Calu3 (cell line): ENCODE measurements around the gene TANC1. TPM values are rescaled to one million over a fixed set of nuclear protein-coding genes. Genes with fewer than 3 reads are reported as not detected.

Source experiments
- BruUV-seq: library from RNA; stranded (reverse); fragments of 400-500 nt; replicated peaks from 2 replicates; lab custom pipeline; 2021; lab: Mats Ljungman, UMichigan
- CTCF ChIA-PET: fragments of 300-600 bp; sonication (Branson Sonifier 250); formaldehyde crosslinking; loops from one replicate; lab custom pipeline; 2022; ENCODE audit warnings: antibody characterized with exemption; lab: Charles Lee
- DNase-seq: peaks from one replicate; pipeline ENCODE4 v3.0.0; 2022
- H3K27ac Mint-ChIP-seq: one replicate; pipeline ENCODE4 v1.8.0; 2022; ENCODE audit warnings: mixed read lengths; ENCODE audit not compliant: unreplicated experiment
- H3K27me3 Mint-ChIP-seq: one replicate; pipeline ENCODE4 v1.8.0; 2022; ENCODE audit warnings: mixed read lengths; ENCODE audit not compliant: unreplicated experiment
- H3K36me3 Mint-ChIP-seq: one replicate; pipeline ENCODE4 v1.8.0; 2022; ENCODE audit warnings: mild to moderate bottlenecking, moderate library complexity, mixed read lengths; ENCODE audit not compliant: insufficient read depth, unreplicated experiment
- H3K4me1 Mint-ChIP-seq: one replicate; pipeline ENCODE4 v1.8.0; 2022; ENCODE audit warnings: mild to moderate bottlenecking, low read depth, mixed read lengths; ENCODE audit not compliant: unreplicated experiment
- H3K4me3 Mint-ChIP-seq: one replicate; pipeline ENCODE4 v1.8.0; 2022; ENCODE audit warnings: mild to moderate bottlenecking, low read depth, moderate library complexity, mixed read lengths; ENCODE audit not compliant: unreplicated experiment
- H3K9me3 Mint-ChIP-seq: one replicate; pipeline ENCODE4 v1.8.0; 2022; ENCODE audit warnings: low read depth, mixed read lengths; ENCODE audit not compliant: unreplicated experiment
- CTCF ChIP-seq: fragments of 200-600 bp; IDR thresholded peaks from one replicate; pipeline ENCODE4 v1.8.0; 2022; ENCODE audit warnings: antibody characterized with exemption; ENCODE audit not compliant: unreplicated experiment
- intact Hi-C: fragments of 100-400 bp; cut with micrococcal nuclease; formaldehyde crosslinking; loops from one replicate; pipeline ENCODE4 v1.10.0; 2022; ENCODE audit not compliant: unreplicated experiment
- total RNA-seq: library from RNA; stranded (reverse); gene quantifications from 2 replicates; pipeline ENCODE4 v1.2.3, GENCODE V29; 2022

Gene TANC1
- total RNA-seq, 1 experiment from 2014 or later: 41.2 TPM

GRCh38 chr2:159204381-159205144 lies 236.1 kb downstream of the TANC1 start:
- CTCF ChIA-PET: no interaction called here
- BruUV-seq: no TSS peak
- H3K4me3 Mint-ChIP-seq: no peak overlapping the region
- no peak for TF ChIP-seq CTCF
- H3K27ac Mint-ChIP-seq: no peak overlapping the region
- no peaks in the 10 kb centered on the region for H3K4me1 Mint-ChIP-seq
- no peak for DNase-seq
- H3K9me3 Mint-ChIP-seq: no peaks in the 10 kb centered on the region
- intact Hi-C loops: no loop called here
- no peaks in the 10 kb centered on the region for H3K36me3 Mint-ChIP-seq
- H3K27me3 Mint-ChIP-seq: no peaks in the 10 kb centered on the region

GRCh38 chr2:159206736-159207380 lies 238.4 kb downstream of the TANC1 start:
- Mint-ChIP-seq H3K9me3 (no peaks in the 10 kb centered on the region), H3K27ac (no peak overlapping the region), H3K4me3 (no peak overlapping the region), H3K36me3 (peaks cover 8% of the 10 kb centered on the region), H3K4me1 (no peaks in the 10 kb centered on the region), H3K27me3 (no peaks in the 10 kb centered on the region)
- CTCF ChIA-PET: no interaction called here
- intact Hi-C loops: no loop called here
- no peak for TF ChIP-seq CTCF
- BruUV-seq: no TSS peak
- DNase-seq: no peak

- Mint-ChIP-seq H3K9me3 (no peaks in the 10 kb centered on the region), H3K4me3 (no peak overlapping the region), H3K4me1 (no peaks in the 10 kb centered on the region), H3K27me3 (no peaks in the 10 kb centered on the region), H3K27ac (no peak overlapping the region), H3K36me3 (peaks cover 8% of the 10 kb centered on the region)
- no peak for DNase-seq
- intact Hi-C loops: no loop called here
- CTCF ChIA-PET: interaction anchor here (0.6 kb wide), 1 partner anchor 582 kb away, joined by 3 read pairs; no protein-coding TSS in a partner anchor
- no TSS peak for BruUV-seq
- no peak for TF ChIP-seq CTCF
Observed at GRCh38 chr2:159208438-159208837, 240.0 kb downstream of the TANC1 start.

GRCh38 chr2:159209341-159210306 lies 241.2 kb downstream of the TANC1 start:
- H3K4me1 Mint-ChIP-seq: no peaks in the 10 kb centered on the region
- intact Hi-C loops: no loop called here
- H3K36me3 Mint-ChIP-seq: peaks cover 8% of the 10 kb centered on the region
- no peaks in the 10 kb centered on the region for H3K9me3 Mint-ChIP-seq
- no TSS peak for BruUV-seq
- no peak for TF ChIP-seq CTCF
- CTCF ChIA-PET: no interaction called here
- H3K4me3 Mint-ChIP-seq: no peak overlapping the region
- H3K27ac Mint-ChIP-seq: no peak overlapping the region
- no peak for DNase-seq
- H3K27me3 Mint-ChIP-seq: no peaks in the 10 kb centered on the region
